Caco-2 (cell line): Measurements from ENCODE around the gene ZNF155. TPM values are rescaled to one million over a fixed set of nuclear protein-coding genes. Genes with fewer than 3 reads are reported as not detected.

ENCODE experiments used
- BruUV-seq: library from RNA; stranded (reverse); fragments of 400-500 nt; replicated peaks from 2 replicates; lab custom pipeline; 2021; lab: Mats Ljungman, UMichigan
- CTCF ChIA-PET: fragments of 300-600 bp; sonication (Branson Sonifier 250); formaldehyde crosslinking; loops from one replicate; lab custom pipeline; 2022; ENCODE audit warnings: antibody characterized with exemption; lab: Charles Lee
- POLR2A ChIA-PET: fragments of 300-600 bp; sonication (Branson Sonifier 250); formaldehyde crosslinking; loops from one replicate; lab custom pipeline; 2022; ENCODE audit warnings: antibody characterized with exemption; lab: Charles Lee
- DNase-seq, 2 experiments: peaks; one replicate each; pipeline versions ENCODE4 v3.0.0 to v3.0.0-alpha.2; 2020 to 2022
- H3K27me3 ChIP-seq: replicated peaks from 2 replicates; pipeline ENCODE4 v1.6.0; 2011; ENCODE audit warnings: low read length; ENCODE audit not compliant: control insufficient read depth, insufficient read depth
- H3K36me3 ChIP-seq: 2 replicates; pipeline ENCODE4 v1.5.1; 2011; ENCODE audit warnings: low read length; ENCODE audit not compliant: control insufficient read depth, insufficient read depth
- H3K4me1 ChIP-seq: fragments of 250-450 bp; sonication (Bioruptor Pico); 2 replicates; pipeline ENCODE4 v1.5.1; 2020; ENCODE audit warnings: mild to moderate bottlenecking
- H3K4me3 ChIP-seq: 2 replicates; pipeline ENCODE4 v1.5.1; 2011; ENCODE audit warnings: low read depth, mild to moderate bottlenecking, control low read depth, low read length
- H3K9me3 ChIP-seq: fragments of 250-450 bp; sonication (Bioruptor Pico); 2 replicates; pipeline ENCODE4 v1.5.1; 2020; ENCODE audit warnings: mild to moderate bottlenecking, moderate library complexity
- H3K27ac Mint-ChIP-seq: one replicate; pipeline ENCODE4 v1.8.0; 2022; ENCODE audit warnings: mixed read lengths; ENCODE audit not compliant: unreplicated experiment
- H3K27me3 Mint-ChIP-seq: one replicate; pipeline ENCODE4 v1.8.0; 2022; ENCODE audit warnings: mixed read lengths; ENCODE audit not compliant: insufficient read depth, unreplicated experiment
- H3K36me3 Mint-ChIP-seq: one replicate; pipeline ENCODE4 v1.8.0; 2022; ENCODE audit warnings: mild to moderate bottlenecking, mixed read lengths; ENCODE audit not compliant: insufficient read depth, unreplicated experiment
- H3K4me1 Mint-ChIP-seq: one replicate; pipeline ENCODE4 v1.8.0; 2022; ENCODE audit warnings: low read depth, mixed read lengths; ENCODE audit not compliant: unreplicated experiment
- H3K4me3 Mint-ChIP-seq: one replicate; pipeline ENCODE4 v1.8.0; 2022; ENCODE audit warnings: mild to moderate bottlenecking, moderate library complexity, mixed read lengths; ENCODE audit not compliant: unreplicated experiment
- H3K9me3 Mint-ChIP-seq: one replicate; pipeline ENCODE4 v1.8.0; 2022; ENCODE audit warnings: mixed read lengths; ENCODE audit not compliant: unreplicated experiment
- CTCF ChIP-seq, 2 experiments: fragments of 200-600 bp in 1 of 2; IDR thresholded peaks; 1 replicate in 1 of 2; 2 replicates in 1 of 2; pipeline versions ENCODE4 v1.5.1 to v1.8.0; 2011 to 2022; ENCODE audit warnings: antibody characterized with exemption in 1 of 2, control low read depth in 1 of 2, inconsistent platforms in 1 of 2, low read depth in 1 of 2, low read length in 1 of 2, mild to moderate bottlenecking in 1 of 2, moderate library complexity in 1 of 2; ENCODE audit not compliant: insufficient read depth in 1 of 2, severe bottlenecking in 1 of 2, unreplicated experiment in 1 of 2
- intact Hi-C: fragments of 100-400 bp; cut with micrococcal nuclease; formaldehyde crosslinking; loops from one replicate; pipeline ENCODE4 v1.10.0; 2022; ENCODE audit not compliant: unreplicated experiment
- total RNA-seq: library from RNA; stranded (reverse); gene quantifications from 2 replicates; pipeline ENCODE4 v1.2.3, GENCODE V29; 2022

ZNF155 gene
- total RNA-seq, 1 experiment from 2014 or later, result 9.4 TPM

- no TSS peak for BruUV-seq
- H3K36me3 ChIP-seq, result no peaks in the 10 kb centered on the region
- Mint-ChIP-seq H3K27me3 (peaks cover 9% of the 10 kb centered on the region), H3K4me3 (no peak overlapping the region), H3K9me3 (peaks cover 30% of the 10 kb centered on the region), H3K27ac (no peak overlapping the region), H3K36me3 (peaks cover 7% of the 10 kb centered on the region), H3K4me1 (peaks cover 5% of the 10 kb centered on the region)
- TF ChIP-seq CTCF (IDR thresholded peaks at IDR 0.05; ENCODE audit: insufficient read depth in 1 of 2, low read depth in 1 of 2, low read length in 1 of 2, severe bottlenecking in 1 of 2, unreplicated experiment in 1 of 2), result no peak
- peaks cover 9% of the 10 kb centered on the region for H3K4me1 ChIP-seq
- ChIA-PET CTCF (no interaction called here), POLR2A (no interaction called here)
- no peak for DNase-seq
- intact Hi-C loops, result no loop called here
- H3K27me3 ChIP-seq, result no peaks in the 10 kb centered on the region
- H3K4me3 ChIP-seq, result no peak overlapping the region
- peaks cover 4% of the 10 kb centered on the region; the same call in 1 of the 2 replicates for H3K9me3 ChIP-seq
Observed at GRCh38 chr19:44021221-44021620, 37.2 kb downstream of the ZNF155 start.

- BruUV-seq, result no TSS peak
- Histone ChIP-seq H3K4me3 (peak overlapping the region; percentile 84), H3K4me1 (peaks cover 14% of the 10 kb centered on the region), H3K36me3 (peaks cover 9% of the 10 kb centered on the region), H3K27me3 (no peaks in the 10 kb centered on the region), H3K9me3 (peaks cover 9% of the 10 kb centered on the region; the same call in 1 of the 2 replicates)
- H3K27ac Mint-ChIP-seq, result peak overlapping the region; percentile 96
- DNase-seq, result no peak
- ChIA-PET CTCF (no interaction called here), POLR2A (no interaction called here)
- H3K9me3 Mint-ChIP-seq, result peaks cover 32% of the 10 kb centered on the region
- H3K27me3 Mint-ChIP-seq, result peaks cover 6% of the 10 kb centered on the region
- peaks cover 12% of the 10 kb centered on the region for H3K4me1 Mint-ChIP-seq
- H3K4me3 Mint-ChIP-seq, result peak overlapping the region; percentile 99
- intact Hi-C loops, result loop anchor here (1.0 kb wide), 3 partner anchors 22 to 69 kb away; partner anchors contain the start of gene ZNF224
- TF ChIP-seq CTCF (IDR thresholded peaks at IDR 0.05; ENCODE audit: insufficient read depth in 1 of 2, low read depth in 1 of 2, low read length in 1 of 2, severe bottlenecking in 1 of 2, unreplicated experiment in 1 of 2), result no peak
- H3K36me3 Mint-ChIP-seq, result peaks cover 19% of the 10 kb centered on the region
Observed at GRCh38 chr19:44024900-44025216, 40.9 kb downstream of the ZNF155 start.

GRCh38 chr19:44025217-44025936 lies 41.4 kb downstream of the ZNF155 start, which contains the start of gene ZNF222:
Gene ZNF222 (plus strand): TSS chr19:44025379. CDS start chr19:44025437, 58 bp downstream.
- intact Hi-C loops, result loop anchor here (1.0 kb wide), 3 partner anchors 22 to 69 kb away; partner anchors contain the start of gene ZNF224
- H3K9me3 ChIP-seq, result peaks cover 9% of the 10 kb centered on the region; the same call in 1 of the 2 replicates
- Mint-ChIP-seq H3K36me3 (peaks cover 19% of the 10 kb centered on the region), H3K27ac (peak within 1 kb of the TSS; percentile 96), H3K4me1 (peaks cover 12% of the 10 kb centered on the region), H3K27me3 (peaks cover 5% of the 10 kb centered on the region), H3K9me3 (peaks cover 27% of the 10 kb centered on the region), H3K4me3 (peak within 1 kb of the TSS; percentile 99)
- peaks cover 9% of the 10 kb centered on the region for H3K36me3 ChIP-seq
- TF ChIP-seq CTCF (IDR thresholded peaks at IDR 0.05; ENCODE audit: insufficient read depth in 1 of 2, low read depth in 1 of 2, low read length in 1 of 2, severe bottlenecking in 1 of 2, unreplicated experiment in 1 of 2), result no peak
- CTCF ChIA-PET, result no interaction called here
- H3K27me3 ChIP-seq, result no peaks in the 10 kb centered on the region
- POLR2A ChIA-PET, result no interaction called here
- H3K4me3 ChIP-seq, result peak within 1 kb of the TSS; percentile 84
- peaks cover 14% of the 10 kb centered on the region for H3K4me1 ChIP-seq
- peak; percentile 75 to 83 for DNase-seq
- TSS peak; percentile 70 for BruUV-seq
